HepG2 (cell line): ENCODE data around the gene B3GALT6. TPM values are rescaled to one million over a fixed set of nuclear protein-coding genes. Genes with fewer than 3 reads are reported as not detected.

Experiments
- CREM ChIP-seq, 2 experiments: sonication (generic) in 1 of 2; formaldehyde crosslinking in 1 of 2; IDR thresholded peaks; 2 replicates each; pipeline versions ENCODE4 v1.4.0 to v1.6.1; 2016 to 2020; ENCODE audit warnings: antibody characterized with exemption in 1 of 2, mild to moderate bottlenecking in 1 of 2, missing genetic modification reagents in 1 of 2
- CTCF ChIP-seq: sonication (generic); formaldehyde crosslinking; IDR thresholded peaks from 2 replicates; pipeline ENCODE4 v1.5.0; 2020; ENCODE audit warnings: mild to moderate bottlenecking, missing genetic modification reagents, moderate library complexity
- GLI4 ChIP-seq: sonication (generic); formaldehyde crosslinking; IDR thresholded peaks from 2 replicates; pipeline ENCODE4 v1.5.1; 2020; ENCODE audit warnings: missing genetic modification reagents, mild to moderate bottlenecking, moderate library complexity, borderline replicate concordance
- GMEB1 ChIP-seq: sonication (generic); formaldehyde crosslinking; IDR thresholded peaks from 2 replicates; pipeline ENCODE4 v1.5.1; 2020; ENCODE audit warnings: missing genetic modification reagents, mild to moderate bottlenecking, borderline replicate concordance
- HDAC1 ChIP-seq: sonication (generic); formaldehyde crosslinking; IDR thresholded peaks from 2 replicates; pipeline ENCODE4 v1.5.1; 2020; ENCODE audit warnings: mild to moderate bottlenecking, missing genetic modification reagents
- MED13 ChIP-seq: sonication (generic); formaldehyde crosslinking; IDR thresholded peaks from 2 replicates; pipeline ENCODE4 v1.5.0; 2020; ENCODE audit warnings: missing genetic modification reagents
- POLR2AphosphoS5 ChIP-seq: IDR thresholded peaks from 2 replicates; pipeline ENCODE4 v1.6.1; 2012; ENCODE audit warnings: low read depth, low read length
- SMAD3 ChIP-seq: sonication (generic); formaldehyde crosslinking; IDR thresholded peaks from 2 replicates; pipeline ENCODE4 v1.4.0; 2020; ENCODE audit warnings: missing genetic modification reagents
- SRSF1 ChIP-seq: fragments of 200-400 bp; formaldehyde crosslinking; optimal IDR thresholded peaks from 2 replicates; pipeline ENCODE3; 2017; ENCODE audit warnings: mild to moderate bottlenecking, low read depth, low read length, moderate library complexity
- THRA ChIP-seq: sonication (generic); formaldehyde crosslinking; IDR thresholded peaks from 2 replicates; pipeline ENCODE4 v1.4.0; 2020; ENCODE audit warnings: missing genetic modification reagents, borderline replicate concordance
- ZBTB7B ChIP-seq: sonication (generic); formaldehyde crosslinking; IDR thresholded peaks from 2 replicates; pipeline ENCODE4 v1.4.0; 2020; ENCODE audit warnings: missing genetic modification reagents
- ZNF329 ChIP-seq: sonication (generic); formaldehyde crosslinking; IDR thresholded peaks from 2 replicates; pipeline ENCODE4 v1.9.0; 2021; ENCODE audit warnings: low read depth, mild to moderate bottlenecking, missing genetic modification reagents
- ZNF350 ChIP-seq: sonication (generic); formaldehyde crosslinking; IDR thresholded peaks from 2 replicates; pipeline ENCODE4 v1.4.0; 2020; ENCODE audit warnings: mild to moderate bottlenecking, low read depth, missing genetic modification reagents, borderline replicate concordance
- ZNF574 ChIP-seq: sonication (generic); formaldehyde crosslinking; IDR thresholded peaks from 2 replicates; pipeline ENCODE4 v1.4.0; 2020; ENCODE audit warnings: missing genetic modification reagents
- ZNF788 ChIP-seq: sonication (generic); formaldehyde crosslinking; IDR thresholded peaks from 2 replicates; pipeline ENCODE4 v1.5.0; 2020; ENCODE audit warnings: mild to moderate bottlenecking, missing genetic modification reagents, borderline replicate concordance
- polyA plus RNA-seq, 8 experiments: library from polyadenylated mRNA; depleted of rRNA in 3 of 8; stranded (reverse) in 7 of 8; unstranded in 1 of 8; fragments of >200 nt; fragmentation: Illumina TruSeq in 4 of 8; extraction: Trizol in 4 of 8; gene quantifications; 2 replicates each; pipeline versions ENCODE4 v1.2.1 to v1.2.3, GENCODE V29; 2011 to 2016; ENCODE audit warnings: low read depth in 4 of 8, missing spikeins in 1 of 8, mixed read lengths in 1 of 8; ENCODE audit not compliant: insufficient read depth in 1 of 8
- total RNA-seq, 5 experiments: library from RNA; depleted of rRNA; stranded (reverse); fragments of >200 nt; fragmentation: Illumina TruSeq; extraction: Trizol; gene quantifications; 2 replicates each; pipeline ENCODE4 v1.2.3, GENCODE V29; 2016; ENCODE audit warnings: low read depth in 1 of 5

B3GALT6 gene
- total and polyA plus RNA-seq, 2 of the 13 experiments (the other 11 are each of a cell fraction or from before 2014, with no cell fraction given) = 3.9 to 14.2 TPM

GRCh38 chr1:1237874-1238701 lies 6.1 kb downstream of the B3GALT6 start (continued):
- TF ChIP-seq ZNF574 (CRISPR knock-in tag) = peak; percentile 61
- peak; percentile 61 for TF ChIP-seq HDAC1
- no peak for TF ChIP-seq GMEB1
- TF ChIP-seq MED13 (CRISPR knock-in tag) = no peak
- peak; percentile 76 for TF ChIP-seq POLR2AphosphoS5
- TF ChIP-seq CTCF (CRISPR knock-in tag) = peak; percentile 45; the same call in 1 of the 2 replicates
- TF ChIP-seq THRA = peak; percentile 78; the same call in 1 of the 2 replicates
- peak; percentile 95 for TF ChIP-seq ZBTB7B
- peak; percentile 77 for TF ChIP-seq ZNF350 (CRISPR knock-in tag)
- TF ChIP-seq SMAD3 = peak; percentile 53; the same call in 1 of the 2 replicates
- no peak for TF ChIP-seq SRSF1
- TF ChIP-seq ZNF788 (CRISPR knock-in tag) = peak; percentile 86
- TF ChIP-seq GLI4 (CRISPR knock-in tag) = 0 out of 2 replicates have a peak, but pooled peaks have one; percentile 22
- no peak; the same call in 1 of the 2 replicates for TF ChIP-seq CREM (IDR thresholded peaks at IDR 0.05)
- TF ChIP-seq CREM (CRISPR knock-in tag; IDR thresholded peaks at IDR 0.05) = no peak
- TF ChIP-seq ZNF329 (CRISPR knock-in tag) = peak; percentile 83; the same call in 1 of the 2 replicates
